Keratinocyte (primary cell): Measurements from ENCODE around the gene VIPR1. TPM values are rescaled to one million over a fixed set of nuclear protein-coding genes. Genes with fewer than 3 reads are reported as not detected.
A peak's percentile ranks its signal among the peaks of the same experiment; 100 is the strongest.

Experiments
- DNase-seq: peaks from one replicate; pipeline ENCODE4 v3.0.0-alpha.2; 2011; ENCODE audit warnings: low read depth, missing footprints, low spot score
- FAIRE-seq: peaks from 2 replicates; lab custom pipeline; 2011; peaks lifted over from hg19 to GRCh38; lab: Jason Lieb, UNC
- H2AFZ ChIP-seq: 2 replicates; pipeline ENCODE4 v1.6.0; 2012; ENCODE audit warnings: low read length, control low read depth, inconsistent platforms; ENCODE audit not compliant: control insufficient read depth
- H3K27ac ChIP-seq: 2 replicates; pipeline ENCODE4 v1.5.1; 2011; ENCODE audit warnings: low read length; ENCODE audit not compliant: control insufficient read depth, insufficient read depth
- H3K27me3 ChIP-seq: 3 replicates; pipeline ENCODE4 v1.6.0; 2011; ENCODE audit warnings: low read length; ENCODE audit not compliant: control insufficient read depth, insufficient read depth; ENCODE audit errors: extremely low read depth
- H3K36me3 ChIP-seq, 2 experiments: 2 replicates in 1 of 2; 3 replicates in 1 of 2; pipeline ENCODE4 v1.5.1; 2011; ENCODE audit warnings: low read length in 2 of 2, mild to moderate bottlenecking in 1 of 2; ENCODE audit not compliant: control insufficient read depth in 2 of 2, insufficient read depth in 2 of 2; ENCODE audit errors: extremely low read depth in 1 of 2
- H3K4me1 ChIP-seq: 3 replicates; pipeline ENCODE4 v1.5.1; 2011; ENCODE audit warnings: low read length; ENCODE audit not compliant: control insufficient read depth, insufficient read depth; ENCODE audit errors: extremely low read depth
- H3K4me2 ChIP-seq: 3 replicates; pipeline ENCODE4 v1.6.0; 2011; ENCODE audit warnings: low read depth, low read length; ENCODE audit not compliant: control insufficient read depth, insufficient read depth; ENCODE audit errors: extremely low read depth
- H3K4me3 ChIP-seq, 3 experiments: fragments of 200-600 bp in 1 of 3; sonication (generic) in 1 of 3; 2 replicates in 2 of 3; 3 replicates in 1 of 3; pipeline ENCODE4 v1.5.1; 2011 to 2016; ENCODE audit warnings: low read length in 3 of 3, mild to moderate bottlenecking in 3 of 3, control low read depth in 2 of 3, inconsistent platforms in 1 of 3, low read depth in 1 of 3, mixed read lengths in 1 of 3, mixed run types in 1 of 3, moderate library complexity in 1 of 3; ENCODE audit not compliant: control insufficient read depth in 2 of 3, insufficient read depth in 2 of 3; ENCODE audit errors: extremely low read depth in 1 of 3
- H3K79me2 ChIP-seq: 2 replicates; pipeline ENCODE4 v1.6.0; 2012; ENCODE audit warnings: low read length; ENCODE audit not compliant: control insufficient read depth, insufficient read depth
- H3K9ac ChIP-seq: 3 replicates; pipeline ENCODE4 v1.6.0; 2011; ENCODE audit warnings: low read length; ENCODE audit not compliant: control insufficient read depth, insufficient read depth; ENCODE audit errors: extremely low read depth
- H3K9me1 ChIP-seq: 3 replicates; pipeline ENCODE4 v1.6.0; 2011; ENCODE audit warnings: low read length; ENCODE audit not compliant: control insufficient read depth, insufficient read depth; ENCODE audit errors: extremely low read depth
- H3K9me3 ChIP-seq: 2 replicates; pipeline ENCODE4 v1.5.1; 2012; ENCODE audit warnings: low read depth, low read length; ENCODE audit not compliant: control insufficient read depth
- H4K20me1 ChIP-seq: 3 replicates; pipeline ENCODE4 v1.6.0; 2011; ENCODE audit warnings: low read length; ENCODE audit not compliant: control insufficient read depth, insufficient read depth; ENCODE audit errors: extremely low read depth
- EZH2 ChIP-seq: IDR thresholded peaks from one replicate; pipeline ENCODE4 v1.6.1; 2012; ENCODE audit warnings: inconsistent platforms, mild to moderate bottlenecking, low read length, moderate library complexity
- dilution Hi-C: fragments of 300-500 bp; cut with MboI; formaldehyde crosslinking; loops from one replicate; pipeline ENCODE4 v1.7.0; 2020; ENCODE audit warnings: low sequenced_read_pairs; ENCODE audit not compliant: extremely low pct_ligation_motif_present
- polyA plus RNA-seq, 5 experiments: library from polyadenylated mRNA; depleted of rRNA in 3 of 5; stranded (reverse) in 3 of 5; stranded (forward) in 1 of 5; unstranded in 1 of 5; fragments of >200 nt; gene quantifications; 1 replicate in 1 of 5; 2 replicates in 3 of 5; 3 replicates in 1 of 5; pipeline versions ENCODE4 v1.2.1 to v1.2.3, GENCODE V29; 2011 to 2012; ENCODE audit warnings: missing spikeins in 2 of 5, low read depth in 1 of 5, low replicate concordance in 1 of 5
- TF ChIP-seq, protein P1 (sequence below), 3 experiments: IDR thresholded peaks in 1 of 3; conservative IDR thresholded peaks in 1 of 3; optimal IDR thresholded peaks in 1 of 3; 2 replicates in 2 of 3; 3 replicates in 1 of 3; pipeline versions ENCODE3 to v1.5.1; 2011; ENCODE audit warnings: low read length in 3 of 3, mild to moderate bottlenecking in 3 of 3, moderate library complexity in 2 of 3, control low read depth in 1 of 3, inconsistent platforms in 1 of 3; ENCODE audit not compliant: insufficient read depth in 2 of 3; ENCODE audit errors: extremely low read depth in 1 of 3

Gene VIPR1
- polyA plus RNA-seq, 1 donor (not counting 4 experiments of a cell fraction or from before 2014, with no cell fraction given): 4.5 TPM

DNA sequence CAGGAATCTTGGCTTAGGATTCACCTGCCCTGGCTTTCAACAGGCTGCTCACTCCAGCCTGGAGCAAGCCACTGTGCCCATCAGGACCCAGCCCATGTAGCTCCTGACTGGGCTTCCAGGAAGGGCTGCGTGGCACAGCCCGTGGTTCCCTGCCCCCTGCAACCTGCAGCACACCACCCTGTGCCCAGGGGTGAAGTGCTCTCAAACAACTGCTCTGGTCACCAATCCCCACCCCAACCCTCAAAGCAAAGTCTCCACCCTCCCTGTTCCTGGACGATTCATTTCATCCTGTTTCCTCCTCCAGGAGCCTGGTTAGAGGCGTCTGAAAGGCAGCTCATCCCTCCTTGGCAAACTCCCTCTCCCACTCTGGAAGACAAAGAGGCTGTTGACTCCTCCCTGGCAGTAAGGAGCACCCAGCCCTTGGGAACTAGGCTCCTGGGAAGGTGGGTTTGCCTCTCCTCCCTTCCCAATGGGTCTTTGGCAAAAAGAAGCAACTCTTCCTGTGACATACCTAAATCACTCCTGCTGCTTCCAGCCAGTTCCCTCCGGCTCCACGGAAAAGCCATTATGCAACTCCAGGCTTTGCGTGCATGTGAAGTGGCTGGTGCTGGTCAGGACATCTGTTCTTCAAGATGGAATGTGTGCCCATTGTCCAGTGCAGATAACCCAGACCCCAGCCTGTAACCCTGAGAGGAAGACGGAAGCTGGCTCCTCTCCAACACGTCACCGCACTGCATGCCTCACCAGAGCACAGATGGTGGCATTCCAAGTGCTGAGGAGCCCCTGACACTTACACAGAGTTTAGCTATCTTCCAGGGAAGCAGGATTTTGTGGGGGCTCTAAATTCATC, 29.1 kb upstream of the VIPR1 start:
- H3K79me2 ChIP-seq: no peaks in the 10 kb centered on the region
- H3K27me3 ChIP-seq: no peaks in the 10 kb centered on the region
- DNase-seq (no peak), FAIRE-seq (peak; percentile 89)
- H3K4me3 ChIP-seq: no peak overlapping the region
- H3K9ac ChIP-seq: no peak overlapping the region
- dilution Hi-C loops: no loop called here
- H3K9me3 ChIP-seq: no peaks in the 10 kb centered on the region
- peak overlapping the region; percentile 87 for H2AFZ ChIP-seq
- H3K36me3 ChIP-seq: no peaks in the 10 kb centered on the region
- TF ChIP-seq EZH2: no peak
- TF ChIP-seq, protein P1, sequence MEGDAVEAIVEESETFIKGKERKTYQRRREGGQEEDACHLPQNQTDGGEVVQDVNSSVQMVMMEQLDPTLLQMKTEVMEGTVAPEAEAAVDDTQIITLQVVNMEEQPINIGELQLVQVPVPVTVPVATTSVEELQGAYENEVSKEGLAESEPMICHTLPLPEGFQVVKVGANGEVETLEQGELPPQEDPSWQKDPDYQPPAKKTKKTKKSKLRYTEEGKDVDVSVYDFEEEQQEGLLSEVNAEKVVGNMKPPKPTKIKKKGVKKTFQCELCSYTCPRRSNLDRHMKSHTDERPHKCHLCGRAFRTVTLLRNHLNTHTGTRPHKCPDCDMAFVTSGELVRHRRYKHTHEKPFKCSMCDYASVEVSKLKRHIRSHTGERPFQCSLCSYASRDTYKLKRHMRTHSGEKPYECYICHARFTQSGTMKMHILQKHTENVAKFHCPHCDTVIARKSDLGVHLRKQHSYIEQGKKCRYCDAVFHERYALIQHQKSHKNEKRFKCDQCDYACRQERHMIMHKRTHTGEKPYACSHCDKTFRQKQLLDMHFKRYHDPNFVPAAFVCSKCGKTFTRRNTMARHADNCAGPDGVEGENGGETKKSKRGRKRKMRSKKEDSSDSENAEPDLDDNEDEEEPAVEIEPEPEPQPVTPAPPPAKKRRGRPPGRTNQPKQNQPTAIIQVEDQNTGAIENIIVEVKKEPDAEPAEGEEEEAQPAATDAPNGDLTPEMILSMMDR (optimal IDR thresholded peaks at IDR 0.05 in 1 of 3, IDR thresholded peaks at IDR 0.05 in 1 of 3, conservative IDR thresholded peaks at IDR 0.05 in 1 of 3; ENCODE audit: extremely low read depth in 1 of 3, insufficient read depth in 2 of 3, low read length in 3 of 3): no peak
- H3K4me2 ChIP-seq: peak overlapping the region; percentile 75
- no peaks in the 10 kb centered on the region for H3K9me1 ChIP-seq
- no peaks in the 10 kb centered on the region for H4K20me1 ChIP-seq
- H3K27ac ChIP-seq: no peak overlapping the region
- H3K4me1 ChIP-seq: peaks cover 27% of the 10 kb centered on the region

- H3K4me2 ChIP-seq: peak overlapping the region; percentile 5
- H3K9me3 ChIP-seq: no peaks in the 10 kb centered on the region
- no peak overlapping the region for H3K4me3 ChIP-seq
- H3K79me2 ChIP-seq: no peaks in the 10 kb centered on the region
- peak; percentile 57 for DNase-seq
- peaks cover 27% of the 10 kb centered on the region for H3K4me1 ChIP-seq
- TF ChIP-seq EZH2: no peak
- TF ChIP-seq, protein P1 (optimal IDR thresholded peaks at IDR 0.05 in 1 of 3, IDR thresholded peaks at IDR 0.05 in 1 of 3, conservative IDR thresholded peaks at IDR 0.05 in 1 of 3; ENCODE audit: extremely low read depth in 1 of 3, insufficient read depth in 2 of 3, low read length in 3 of 3): no peak
- H3K27ac ChIP-seq: no peak overlapping the region
- no peaks in the 10 kb centered on the region for H3K27me3 ChIP-seq
- H3K9me1 ChIP-seq: no peaks in the 10 kb centered on the region
- peak; percentile 93 for FAIRE-seq
- dilution Hi-C loops: no loop called here
- H3K36me3 ChIP-seq: no peaks in the 10 kb centered on the region
- H3K9ac ChIP-seq: no peak overlapping the region
- H4K20me1 ChIP-seq: no peaks in the 10 kb centered on the region
- H2AFZ ChIP-seq: no peak overlapping the region
Observed at GRCh38 chr3:42476225-42477125, 26.0 kb upstream of the VIPR1 start.
